Prostate gland (tissue), 2 donors: ENCODE data around the gene FRYL.

Experiments used
- CTCF ChIP-seq, 4 experiments: fragments of 200-600 bp in 2 of 4; fragments of 450-650 bp in 2 of 4; sonication (generic) in 2 of 4; IDR thresholded peaks; 1 replicate in 3 of 4; 2 replicates in 1 of 4; pipeline ENCODE4 v1.5.1; 2016 to 2019; ENCODE audit warnings: antibody characterized with exemption in 4 of 4, mild to moderate bottlenecking in 2 of 4, moderate library complexity in 2 of 4
- POLR2A ChIP-seq: fragments of 450-650 bp; IDR thresholded peaks from one replicate; pipeline ENCODE4 v1.6.1; 2016; ENCODE audit warnings: antibody characterized with exemption, mild to moderate bottlenecking

GRCh38 chr4:48787056-48787455 is 7.0 kb upstream of the FRYL start:
- TF ChIP-seq POLR2A (no peak), CTCF (IDR thresholded peaks at IDR 0.05) (no peak)
